Cardiac ventricle fibroblast (primary cell): ENCODE results near the gene HOXA9. TPM values are rescaled to one million over a fixed set of nuclear protein-coding genes. Genes with fewer than 3 reads are reported as not detected.

ENCODE experiments used
- total RNA-seq: library from RNA; depleted of rRNA; stranded (reverse); fragments of >200 nt; gene quantifications from 2 replicates; pipeline ENCODE4 v1.2.3, GENCODE V29; 2015

HOXA9 gene
- not detected in 2 replicates for total RNA-seq

DNA sequence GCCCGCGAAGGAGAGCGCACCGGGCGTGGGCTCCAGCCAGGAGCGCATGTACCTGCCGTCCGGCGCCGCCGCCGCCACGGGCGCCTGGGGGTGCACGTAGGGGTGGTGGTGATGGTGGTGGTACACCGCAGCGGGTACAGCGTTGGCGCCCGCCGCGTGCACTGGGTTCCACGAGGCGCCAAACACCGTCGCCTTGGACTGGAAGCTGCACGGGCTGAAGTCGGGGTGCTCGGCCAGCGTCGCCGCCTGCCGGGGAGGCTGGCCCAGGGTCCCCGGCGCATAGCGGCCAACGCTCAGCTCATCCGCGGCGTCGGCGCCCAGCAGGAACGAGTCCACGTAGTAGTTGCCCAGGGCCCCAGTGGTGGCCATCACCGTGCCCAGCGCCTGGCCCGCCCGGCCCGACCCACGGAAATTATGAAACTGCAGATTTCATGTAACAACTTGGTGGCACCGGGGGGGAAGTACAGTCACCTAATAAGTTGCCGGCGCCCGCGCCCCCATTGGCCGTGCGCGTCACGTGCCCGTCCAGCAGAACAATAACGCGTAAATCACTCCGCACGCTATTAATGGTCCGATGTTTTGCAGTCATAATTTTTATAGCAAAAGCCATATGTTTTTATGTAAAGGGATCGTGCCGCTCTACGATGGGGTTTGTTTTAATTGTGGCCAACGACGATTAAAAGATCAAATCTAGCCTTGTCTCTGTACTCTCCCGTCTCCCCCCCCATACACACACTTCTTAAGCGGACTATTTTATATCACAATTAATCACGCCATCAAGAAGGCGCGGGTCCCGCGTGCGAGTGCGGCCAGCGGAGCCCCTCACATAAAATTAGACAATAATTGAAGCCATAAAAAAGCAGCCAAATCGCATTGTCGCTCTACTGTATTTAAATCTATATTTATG, at the start of gene HOXA9:
TSS of gene HOXA9 (minus strand) at position 449 of the 907 bp plus-strand sequence. CDS start at position 369, 80 bp downstream.

DNA sequence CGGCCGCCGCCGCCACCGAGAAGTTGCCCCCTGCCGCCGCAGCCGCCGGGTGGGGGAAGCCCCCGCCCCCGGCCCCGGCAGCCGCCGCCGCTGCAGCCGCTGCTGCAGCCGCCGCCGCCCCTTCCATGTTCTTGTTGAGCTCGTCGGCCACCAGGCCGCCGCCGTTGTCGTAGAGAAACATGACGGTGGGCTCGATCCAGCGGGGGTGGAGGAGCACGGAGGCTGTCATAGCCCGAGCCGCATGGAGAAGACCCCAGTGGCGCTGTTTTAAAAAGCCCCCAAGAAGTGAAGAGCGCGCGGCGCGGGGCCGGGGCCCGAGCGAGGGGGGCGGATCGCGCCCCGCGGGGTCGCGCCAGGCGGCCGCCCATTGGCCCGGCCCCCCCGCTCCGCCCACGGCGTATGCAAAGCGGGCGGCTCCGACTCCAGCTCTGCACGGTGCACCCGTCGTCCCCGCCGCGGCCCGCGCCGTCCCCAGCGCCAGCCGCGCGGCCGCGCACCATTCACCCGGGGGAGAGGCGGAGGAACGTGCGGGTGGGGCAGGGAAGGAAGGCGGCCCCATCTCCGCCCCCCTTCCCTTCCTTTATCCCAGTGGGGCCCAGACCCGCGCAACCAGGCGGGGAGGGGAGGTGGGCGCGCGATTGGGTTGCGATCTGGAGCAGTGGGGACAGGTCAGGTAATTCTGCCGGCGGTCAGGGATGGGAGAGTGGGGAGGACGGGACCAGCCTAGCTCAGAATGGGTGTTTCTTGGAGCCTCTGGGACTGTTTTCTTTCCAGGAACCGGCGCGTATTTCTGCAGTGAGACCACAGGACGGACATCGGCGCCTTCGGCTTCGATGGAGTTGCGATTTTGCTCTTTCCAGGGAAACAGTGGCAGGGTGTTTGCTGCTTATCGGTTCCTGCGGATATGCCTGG, 34.8 kb upstream of the HOXA9 start, which contains the start of gene HOXA13:
TSS of gene HOXA13 (minus strand) at position 243 of the 912 bp plus-strand sequence. CDS start at position 229, 14 bp downstream.

DNA sequence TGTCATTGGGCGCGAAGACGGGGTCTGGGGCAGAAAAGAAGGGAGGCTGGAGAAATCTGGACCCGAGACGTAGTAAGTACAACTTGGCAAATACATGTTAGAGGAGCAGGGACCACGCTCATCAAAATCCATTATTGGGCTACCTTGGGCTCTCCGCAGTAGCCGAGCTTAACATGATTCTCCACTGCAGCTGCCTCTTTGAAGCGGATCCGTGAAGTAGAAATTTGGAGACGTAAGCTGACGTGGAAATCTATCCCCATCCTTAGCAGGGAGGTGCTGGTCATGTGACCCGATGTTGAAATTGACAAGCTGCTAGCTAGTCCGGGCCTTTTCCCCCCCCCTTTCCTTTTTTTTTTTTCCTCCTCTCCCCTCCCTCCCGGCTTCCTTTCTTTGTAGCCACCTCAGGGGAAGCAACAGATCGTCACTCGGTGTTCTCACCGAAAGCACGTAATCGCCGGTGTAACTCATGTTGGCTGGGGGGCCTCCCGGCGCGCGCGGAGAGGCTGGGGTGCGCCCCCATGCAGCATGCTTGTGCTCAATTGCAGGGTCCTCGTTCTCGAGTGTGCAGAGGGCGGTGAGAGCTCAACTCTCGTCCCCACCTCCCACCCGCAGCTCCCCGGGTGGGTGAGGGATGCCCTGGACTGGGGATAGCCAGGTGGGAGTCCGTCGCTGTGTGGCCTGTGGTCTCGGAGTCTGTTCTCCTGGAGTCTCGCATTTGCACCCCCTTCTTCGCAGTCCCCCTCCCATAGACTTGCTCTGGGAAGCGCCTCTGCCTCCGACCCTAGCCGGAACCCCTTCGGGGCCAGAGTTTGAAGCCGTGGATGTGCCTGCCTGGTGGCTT, 19.9 kb upstream of the HOXA9 start, which contains the start of gene HOXA11:
TSS of gene HOXA11 (minus strand) at position 220 of the 841 bp plus-strand sequence. CDS start at position 132, 88 bp downstream.

DNA sequence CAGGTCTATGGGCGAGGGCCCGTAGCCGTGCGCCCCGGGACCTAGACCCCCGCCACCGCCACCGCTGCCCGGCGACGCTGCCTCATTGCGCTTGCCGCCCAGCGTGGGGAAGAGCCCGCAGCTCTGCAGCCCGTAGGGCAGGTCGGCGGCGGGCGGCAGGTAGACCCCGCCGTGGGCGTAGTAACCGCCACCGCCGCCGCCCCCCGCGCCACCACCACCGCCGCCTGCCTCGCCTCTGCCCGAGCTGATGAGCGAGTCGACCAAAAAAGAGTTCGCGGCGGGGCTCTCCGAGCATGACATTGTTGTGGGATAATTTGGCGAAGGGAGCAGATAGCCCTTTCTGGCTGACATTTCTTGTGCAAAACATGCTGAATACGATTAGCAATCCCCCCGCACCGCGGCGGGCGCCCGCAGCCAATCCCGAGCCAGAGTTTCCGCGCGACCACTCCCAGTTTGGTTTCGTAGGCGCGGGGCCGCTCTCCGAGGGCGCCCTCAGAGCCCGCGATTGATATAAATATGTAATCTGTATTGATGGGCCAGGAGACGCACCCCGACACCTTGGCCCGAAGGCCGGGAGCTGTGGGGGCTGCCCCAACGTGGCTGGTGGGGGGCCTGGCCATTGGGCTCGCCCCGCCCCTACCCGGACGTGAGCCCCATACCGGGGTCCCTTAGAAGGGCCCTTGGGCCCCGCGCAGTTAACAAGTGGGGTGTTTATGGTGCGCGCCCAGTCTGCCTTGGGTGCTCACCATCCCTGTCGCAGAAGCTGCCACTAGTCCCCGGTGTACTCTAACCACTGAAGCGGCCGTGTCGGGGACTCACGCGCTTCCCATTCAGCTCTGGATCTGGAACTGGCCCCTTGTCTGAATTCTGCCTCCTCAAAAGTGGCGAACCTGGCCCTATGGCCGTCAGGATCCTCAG, 8.9 kb upstream of the HOXA9 start, which contains the start of gene HOXA10:
TSS of gene HOXA10 (minus strand) at position 365 of the 918 bp plus-strand sequence. CDS start at position 351, 14 bp downstream.

DNA sequence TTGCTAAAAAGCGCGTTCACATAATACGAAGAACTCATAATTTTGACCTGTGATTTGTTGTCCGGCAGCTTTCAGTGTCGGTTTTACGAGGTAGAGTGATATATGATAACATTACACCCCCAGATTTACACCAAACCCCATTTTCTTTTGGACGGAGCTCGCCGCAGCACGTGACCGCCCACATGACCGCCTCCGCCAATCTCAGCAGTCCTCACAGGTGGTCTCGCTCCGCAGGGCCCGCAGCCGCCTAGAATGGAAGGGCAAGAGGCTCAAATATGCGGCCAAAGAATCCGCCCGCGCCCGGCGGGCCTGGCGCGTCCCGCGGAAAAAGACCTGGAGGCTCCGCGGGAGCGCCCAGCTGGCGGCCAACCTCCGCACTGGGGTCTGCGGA, 8.8 kb downstream of the HOXA9 start, which contains the start of gene HOXA7:
TSS of gene HOXA7 (minus strand) at position 168 of the 391 bp plus-strand sequence. CDS start at position 38, 130 bp downstream.

DNA sequence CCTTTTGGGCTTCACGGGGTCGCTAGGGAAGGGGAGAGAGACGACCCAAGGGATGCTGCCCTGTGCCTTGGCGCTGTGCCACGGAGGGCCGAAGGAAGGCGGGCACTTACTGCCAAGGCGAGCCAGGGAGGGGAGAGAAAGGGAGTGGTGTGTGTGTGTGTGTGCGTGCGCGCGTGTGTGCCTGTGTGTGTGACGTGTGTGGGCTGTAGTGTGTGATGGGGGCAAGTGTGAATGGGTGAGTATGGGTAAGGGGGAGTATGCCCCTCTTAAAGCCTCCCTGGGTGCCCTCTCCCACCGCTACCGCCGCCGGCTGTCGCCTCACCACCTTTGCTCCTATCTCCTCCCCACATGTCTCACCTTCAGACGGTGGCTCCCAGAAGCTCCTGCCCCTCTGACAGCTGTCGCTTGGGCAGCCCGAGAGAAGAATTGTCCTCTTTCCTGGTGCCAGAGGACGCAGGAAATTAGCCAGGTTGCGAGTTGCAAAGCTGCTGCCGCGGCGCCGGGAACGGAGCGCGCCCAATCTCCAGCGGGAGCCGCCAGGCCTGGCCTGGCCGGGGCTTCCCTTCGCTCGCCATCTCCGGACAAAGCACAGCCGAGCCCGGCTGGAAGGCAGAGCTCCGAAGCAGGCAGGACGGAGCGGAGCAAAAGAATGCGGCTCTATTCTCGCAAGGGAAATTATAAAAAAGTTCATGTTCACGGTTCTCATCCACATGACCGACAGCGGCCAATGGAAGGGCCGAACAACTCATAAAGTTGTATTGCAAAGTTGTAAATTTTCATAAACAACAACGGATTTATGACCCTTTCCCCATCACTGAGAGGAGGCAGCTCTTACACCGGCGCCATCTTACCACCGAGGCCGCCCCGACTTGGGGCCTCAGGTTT, 13.2 kb downstream of the HOXA9 start, which contains the start of gene HOXA3:
TSS of gene HOXA3 (minus strand) at position 653 of the 885 bp plus-strand sequence. CDS start 41,943 bp downstream, outside the sequence.

DNA sequence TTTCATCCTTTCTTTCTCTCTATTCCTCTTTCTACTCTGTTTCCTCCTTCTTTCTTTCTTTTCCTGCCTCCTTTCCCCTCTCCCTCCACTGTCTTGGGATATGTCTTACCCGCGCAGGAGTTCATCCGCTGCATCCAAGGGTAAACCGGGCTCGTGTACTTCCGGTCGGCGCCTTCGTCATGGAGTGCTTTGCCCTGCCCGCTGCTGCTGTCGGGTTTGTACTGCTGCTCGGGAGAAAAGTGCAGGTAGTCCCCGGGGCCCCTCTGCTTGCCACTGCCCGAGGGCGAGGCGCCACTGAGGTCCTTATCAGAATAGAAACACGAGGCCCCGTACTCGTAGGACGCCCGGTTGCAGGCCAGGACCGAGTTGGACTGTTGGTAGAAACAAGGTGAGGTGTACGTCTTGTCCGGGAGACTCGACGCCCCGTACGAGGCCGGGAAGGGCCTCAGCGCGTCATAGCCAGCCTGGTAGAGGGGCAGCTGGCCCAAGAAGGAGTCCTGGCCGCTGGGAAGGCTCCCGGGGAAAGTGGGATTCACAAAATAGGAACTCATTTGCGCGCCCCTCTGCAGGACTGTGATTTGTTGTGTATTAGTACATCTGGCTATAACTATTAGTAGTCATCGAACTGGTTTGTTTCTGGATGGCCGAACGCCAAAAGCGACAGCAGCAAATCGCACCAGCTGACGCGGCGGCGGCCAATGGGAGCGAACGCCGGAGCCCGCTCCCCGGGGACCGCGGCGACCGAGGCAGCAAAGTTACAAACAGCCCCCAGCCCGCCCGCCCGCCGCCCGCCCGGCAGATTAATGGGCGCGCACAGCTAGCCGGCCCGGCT, 17.9 kb downstream of the HOXA9 start, which contains the start of gene HOXA6:
TSS of gene HOXA6 (minus strand) at position 576 of the 832 bp plus-strand sequence. CDS start at position 551, 25 bp downstream.

DNA sequence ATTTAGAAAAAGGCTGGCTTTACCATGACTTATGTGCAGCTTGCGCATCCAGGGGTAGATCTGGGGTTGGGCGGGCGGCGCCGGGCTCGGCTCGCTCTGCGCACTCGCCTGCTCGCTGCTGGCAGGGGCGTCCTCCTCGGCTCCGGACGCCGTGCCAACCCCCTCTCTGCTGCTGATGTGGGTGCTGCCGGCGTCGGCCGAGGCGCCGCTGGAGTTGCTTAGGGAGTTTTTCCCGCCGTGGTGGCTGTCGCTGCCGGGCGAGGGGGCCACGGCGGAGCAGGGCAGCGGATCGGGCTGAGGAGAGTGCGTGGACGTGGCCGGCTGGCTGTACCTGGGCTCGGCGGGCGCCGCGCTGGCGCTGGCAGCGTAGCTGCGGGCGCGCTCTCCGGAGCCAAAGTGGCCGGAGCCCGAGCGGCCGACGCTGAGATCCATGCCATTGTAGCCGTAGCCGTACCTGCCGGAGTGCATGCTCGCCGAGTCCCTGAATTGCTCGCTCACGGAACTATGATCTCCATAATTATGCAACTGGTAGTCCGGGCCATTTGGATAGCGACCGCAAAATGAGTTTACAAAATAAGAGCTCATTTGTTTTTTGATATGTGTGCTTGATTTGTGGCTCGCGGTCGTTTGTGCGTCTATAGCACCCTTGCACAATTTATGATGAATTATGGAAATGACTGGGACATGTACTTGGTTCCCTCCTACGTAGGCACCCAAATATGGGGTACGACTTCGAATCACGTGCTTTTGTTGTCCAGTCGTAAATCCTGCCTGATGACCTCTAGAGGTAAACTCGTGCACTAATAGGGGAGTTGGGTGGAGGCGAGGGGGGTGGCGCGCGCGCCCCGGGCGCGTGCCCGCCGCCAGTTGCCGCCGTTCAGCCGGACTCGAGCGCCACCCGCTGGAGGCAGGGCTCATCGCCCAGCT, 22.1 kb downstream of the HOXA9 start, which contains the start of gene HOXA5:
TSS of gene HOXA5 (minus strand) at position 659 of the 927 bp plus-strand sequence. CDS start at position 585, 74 bp downstream.

DNA sequence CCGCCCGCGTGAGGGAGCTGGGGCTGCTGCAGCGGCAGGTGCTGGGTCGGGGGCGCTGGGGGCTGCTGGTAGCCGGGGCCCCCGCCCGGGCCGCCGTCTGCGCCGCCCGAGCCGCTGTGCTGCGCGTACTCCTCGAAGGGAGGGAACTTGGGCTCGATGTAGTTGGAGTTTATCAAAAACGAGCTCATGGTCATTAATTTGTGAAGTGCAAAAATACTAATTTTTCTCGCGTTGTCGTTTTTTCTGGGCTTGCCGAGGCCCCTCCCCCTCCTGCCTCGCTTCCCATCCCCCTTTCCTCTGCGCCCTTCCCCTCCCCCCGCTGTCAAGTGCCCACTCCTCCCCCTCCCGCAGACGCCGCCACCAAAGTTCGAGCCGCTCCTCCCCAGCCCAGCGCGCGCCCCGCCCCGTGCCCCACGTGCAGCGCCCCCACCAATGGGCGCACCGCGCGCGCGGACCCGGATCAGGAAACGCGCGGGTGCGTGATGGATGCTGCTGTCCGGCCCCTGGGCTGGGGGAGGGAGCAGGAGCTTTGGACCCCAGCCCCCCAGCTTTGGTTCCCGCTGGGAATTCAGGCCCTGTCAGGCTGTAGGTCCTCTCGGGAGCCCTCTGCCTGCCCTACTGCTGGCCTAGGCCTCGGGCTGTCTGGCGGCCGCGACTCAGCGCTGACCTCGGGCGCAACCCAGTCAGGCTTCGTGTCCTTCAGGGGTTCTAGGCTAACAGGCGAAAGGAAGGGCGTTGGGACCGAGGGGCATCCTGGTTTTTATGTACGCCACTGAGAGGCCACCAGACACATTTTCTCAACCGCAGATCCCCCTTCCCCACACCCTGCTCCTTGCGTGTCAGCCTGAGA, 34.6 kb downstream of the HOXA9 start, which contains the start of gene HOXA4:
TSS of gene HOXA4 (minus strand) at position 218 of the 850 bp plus-strand sequence. CDS start at position 194, 24 bp downstream.

Other genes starting within 250 kb of the HOXA9 start
- not detected in 2 replicates for gene HOXA1, start 69.5 kb downstream of the HOXA9 start, total RNA-seq
- gene HOXA2, start 62.9 kb downstream of the HOXA9 start, total RNA-seq: not detected in 2 replicates
- gene HOXA4, start 34.8 kb downstream of the HOXA9 start, total RNA-seq: not detected in 2 replicates
- gene HOXA5, start 21.9 kb downstream of the HOXA9 start, total RNA-seq: not detected in 2 replicates
- not detected in 2 replicates for gene HOXA6, start 17.8 kb downstream of the HOXA9 start, total RNA-seq
- gene HOXA3, start 13.0 kb downstream of the HOXA9 start, total RNA-seq: 0.10 TPM in 1 of 2 replicates, not detected in the other
- gene HOXA7, start 8.9 kb downstream of the HOXA9 start, total RNA-seq: not detected in 2 replicates
- gene HOXA10, start 8.8 kb upstream of the HOXA9 start, total RNA-seq: not detected in 2 replicates
- not detected in 2 replicates for gene HOXA11, start 19.7 kb upstream of the HOXA9 start, total RNA-seq
- gene HOXA13, start 34.6 kb upstream of the HOXA9 start, total RNA-seq: not detected in 2 replicates
- 0.50 TPM in 1 of 2 replicates, not detected in the other for gene EVX1, start 77.3 kb upstream of the HOXA9 start, total RNA-seq